PC-9 (cell line): Measurements from ENCODE around the gene BANP. TPM values are rescaled to one million over a fixed set of nuclear protein-coding genes. Genes with fewer than 3 reads are reported as not detected.
"Not testable (repeated sequence)": the region's sequence is repeated elsewhere in the genome, so short reads cannot be mapped to it uniquely, and the experiment has no call there.

Source experiments
- BruUV-seq: library from RNA; stranded (reverse); fragments of 400-500 nt; replicated peaks from 2 replicates; lab custom pipeline; 2021; lab: Mats Ljungman, UMichigan
- CTCF ChIA-PET: fragments of 300-600 bp; sonication (Branson Sonifier 250); formaldehyde crosslinking; loops from one replicate; lab custom pipeline; 2022; ENCODE audit warnings: antibody characterized with exemption; lab: Charles Lee
- POLR2A ChIA-PET: fragments of 300-600 bp; sonication (Branson Sonifier 250); formaldehyde crosslinking; loops from one replicate; lab custom pipeline; 2022; ENCODE audit warnings: antibody characterized with exemption; ENCODE audit not compliant: unreplicated experiment; lab: Charles Lee
- DNase-seq, 2 experiments: peaks; one replicate each; pipeline versions ENCODE4 v3.0.0 to v3.0.0-alpha.2; 2015 to 2022; ENCODE audit warnings: mixed read lengths in 1 of 2
- H2AFZ ChIP-seq: fragments of 200-600 bp; sonication (generic); 2 replicates; pipeline ENCODE4 v1.8.1; 2017; ENCODE audit warnings: antibody characterized with exemption
- H3F3A ChIP-seq: fragments of 200-600 bp; sonication (generic); 2 replicates; pipeline ENCODE4 v1.8.1; 2017; ENCODE audit warnings: antibody characterized with exemption, mild to moderate bottlenecking, low read depth; ENCODE audit not compliant: insufficient read depth
- H3K27ac ChIP-seq: fragments of 200-600 bp; sonication (generic); 2 replicates; pipeline ENCODE4 v1.6.1; 2016; ENCODE audit warnings: mixed run types
- H3K27me3 ChIP-seq: fragments of 200-600 bp; sonication (generic); 2 replicates; pipeline ENCODE4 v1.6.1; 2016; ENCODE audit warnings: low read depth, mixed run types; ENCODE audit not compliant: insufficient read depth
- H3K36me3 ChIP-seq: fragments of 200-600 bp; sonication (generic); 2 replicates; pipeline ENCODE4 v1.6.1; 2016; ENCODE audit warnings: low read depth, mixed run types
- H3K4me1 ChIP-seq: fragments of 200-600 bp; sonication (generic); replicated peaks from 2 replicates; pipeline ENCODE4 v1.6.1; 2016; ENCODE audit warnings: mixed run types; ENCODE audit not compliant: insufficient read depth
- H3K4me2 ChIP-seq: fragments of 200-600 bp; sonication (generic); 2 replicates; pipeline ENCODE4 v1.6.1; 2017; ENCODE audit warnings: mixed run types
- H3K4me3 ChIP-seq: fragments of 200-600 bp; sonication (generic); 2 replicates; pipeline ENCODE4 v1.6.1; 2016; ENCODE audit warnings: mixed run types
- H3K79me2 ChIP-seq: fragments of 200-600 bp; sonication (generic); 2 replicates; pipeline ENCODE4 v1.6.1; 2017; ENCODE audit warnings: low read depth, mixed run types
- H3K9me2 ChIP-seq: fragments of 200-600 bp; sonication (generic); 2 replicates; pipeline ENCODE4 v1.8.1; 2017; ENCODE audit warnings: mild to moderate bottlenecking; ENCODE audit not compliant: insufficient read depth
- H3K9me3 ChIP-seq: fragments of 200-600 bp; sonication (generic); 2 replicates; pipeline ENCODE4 v1.8.1; 2016; ENCODE audit warnings: low read depth; ENCODE audit not compliant: insufficient read depth
- H4K20me1 ChIP-seq: fragments of 200-600 bp; sonication (generic); 2 replicates; pipeline ENCODE4 v1.8.1; 2017; ENCODE audit not compliant: insufficient read depth
- CTCF ChIP-seq: fragments of 200-600 bp; sonication (generic); conservative IDR thresholded peaks from 2 replicates; pipeline ENCODE4 v1.6.1; 2017; ENCODE audit warnings: mixed run types, antibody characterized with exemption, mild to moderate bottlenecking, moderate library complexity
- EZH2 ChIP-seq: fragments of 200-600 bp; sonication (generic); IDR thresholded peaks from 2 replicates; pipeline ENCODE4 v1.8.0; 2017; ENCODE audit warnings: antibody characterized with exemption, low read depth
- intact Hi-C: fragments of 100-400 bp; cut with micrococcal nuclease; formaldehyde crosslinking; loops from one replicate; pipeline ENCODE4 v1.10.0; 2022; ENCODE audit not compliant: unreplicated experiment
- total RNA-seq: library from RNA; stranded (reverse); gene quantifications from 2 replicates; pipeline ENCODE4 v1.2.3, GENCODE V29; 2021

Gene BANP
- total RNA-seq, 1 experiment from 2014 or later: 73.2 TPM

- no peaks in the 10 kb centered on the region for H3F3A ChIP-seq
- no peaks in the 10 kb centered on the region for H3K79me2 ChIP-seq
- no peak overlapping the region for H3K4me3 ChIP-seq
- H4K20me1 ChIP-seq: no peaks in the 10 kb centered on the region
- POLR2A ChIA-PET: no interaction called here
- no peak overlapping the region for H2AFZ ChIP-seq
- no peaks in the 10 kb centered on the region for H3K36me3 ChIP-seq
- BruUV-seq: no TSS peak
- intact Hi-C loops: loop anchor here (5.0 kb wide), 1 partner anchor 458 kb away; no protein-coding TSS in a partner anchor
- H3K4me2 ChIP-seq: no peak overlapping the region
- H3K27ac ChIP-seq: no peak overlapping the region
- H3K4me1 ChIP-seq: no peaks in the 10 kb centered on the region
- no peaks in the 10 kb centered on the region for H3K9me3 ChIP-seq
- H3K9me2 ChIP-seq: no peaks in the 10 kb centered on the region
- TF ChIP-seq EZH2: no peak
- no peak for TF ChIP-seq CTCF
- CTCF ChIA-PET: no interaction called here
- DNase-seq: no peak
- no peaks in the 10 kb centered on the region for H3K27me3 ChIP-seq
Measured at GRCh38 chr16:87984632-87985267, 33.5 kb downstream of the BANP start.

GRCh38 chr16:87985493-87985892, 34.3 kb downstream of the BANP start:
- POLR2A ChIA-PET: interaction anchor here (0.7 kb wide), 1 partner anchor 12 kb away, joined by 4 read pairs; no protein-coding TSS in a partner anchor
- H3K79me2 ChIP-seq, H3K36me3 ChIP-seq, intact Hi-C loops, H3K9me2 ChIP-seq, H3K27ac ChIP-seq, H3K27me3 ChIP-seq, H2AFZ ChIP-seq, DNase-seq, H3K4me2 ChIP-seq, H4K20me1 ChIP-seq, BruUV-seq, H3K4me3 ChIP-seq, H3K4me1 ChIP-seq, H3K9me3 ChIP-seq, H3F3A ChIP-seq, CTCF ChIA-PET: not testable (repeated sequence)

- H3K4me2 ChIP-seq, CTCF ChIA-PET, H3K27me3 ChIP-seq, DNase-seq, H2AFZ ChIP-seq, H3K4me1 ChIP-seq, H4K20me1 ChIP-seq, H3K9me2 ChIP-seq, intact Hi-C loops, POLR2A ChIA-PET, H3K36me3 ChIP-seq, H3F3A ChIP-seq, H3K27ac ChIP-seq, H3K4me3 ChIP-seq, H3K9me3 ChIP-seq, BruUV-seq, H3K79me2 ChIP-seq: not testable (repeated sequence)
Measured at GRCh38 chr16:87986361-87986849, 35.2 kb downstream of the BANP start.

- H3K4me3 ChIP-seq, BruUV-seq, H3K9me2 ChIP-seq, POLR2A ChIA-PET, H3K27ac ChIP-seq, H3K9me3 ChIP-seq, H3K79me2 ChIP-seq, DNase-seq, H2AFZ ChIP-seq, H3K4me1 ChIP-seq, CTCF ChIA-PET, H3K4me2 ChIP-seq, H3F3A ChIP-seq, H3K36me3 ChIP-seq, H4K20me1 ChIP-seq, intact Hi-C loops, H3K27me3 ChIP-seq: not testable (repeated sequence)
Measured at GRCh38 chr16:87988596-87988995, 37.4 kb downstream of the BANP start.

GRCh38 chr16:87990254-87990653, 39.0 kb downstream of the BANP start:
- H3K27ac ChIP-seq, H3F3A ChIP-seq, H3K4me3 ChIP-seq, H3K9me2 ChIP-seq, CTCF ChIA-PET, H3K4me2 ChIP-seq, H2AFZ ChIP-seq, H3K36me3 ChIP-seq, H3K79me2 ChIP-seq, BruUV-seq, H3K27me3 ChIP-seq, intact Hi-C loops, H4K20me1 ChIP-seq, H3K4me1 ChIP-seq, H3K9me3 ChIP-seq: not testable (repeated sequence)
- POLR2A ChIA-PET: interaction anchor here (0.6 kb wide), 1 partner anchor 16 kb away, joined by 4 read pairs; no protein-coding TSS in a partner anchor
- DNase-seq: peak in 1 of 2 experiments; percentile 36

GRCh38 chr16:87992142-87992541, 40.9 kb downstream of the BANP start:
- H3K4me1 ChIP-seq, H3K27me3 ChIP-seq, POLR2A ChIA-PET, BruUV-seq, H4K20me1 ChIP-seq, H3K79me2 ChIP-seq, H3K9me3 ChIP-seq, CTCF ChIA-PET, intact Hi-C loops, H3F3A ChIP-seq, H3K9me2 ChIP-seq, H3K4me3 ChIP-seq, H3K36me3 ChIP-seq, H2AFZ ChIP-seq, H3K27ac ChIP-seq, H3K4me2 ChIP-seq, DNase-seq: not testable (repeated sequence)
